Adrenal gland (tissue), 12 donors: Measurements from ENCODE around the gene ARHGEF10L. TPM values are rescaled to one million over a fixed set of nuclear protein-coding genes. Genes with fewer than 3 reads are reported as not detected.

Source experiments
- DNase-seq, 7 donors: peaks; one replicate each; pipeline ENCODE4 v3.0.0-alpha.2; 2019 to 2020
- H3K27ac ChIP-seq, 5 donors: fragments of 200-600 bp; sonication (generic) in 4 of 5; 1 replicate in 3 of 5; 2 replicates in 2 of 5; pipeline versions ENCODE4 v1.5.1 to v1.8.0; 2016 to 2020; ENCODE audit warnings: mild to moderate bottlenecking in 1 of 5
- H3K27me3 ChIP-seq: fragments of 200-600 bp; 2 replicates; pipeline ENCODE4 v1.8.0; 2021
- H3K36me3 ChIP-seq, 2 donors: fragments of 200-600 bp; replicated peaks in 1 of 2; 1 replicate in 1 of 2; 2 replicates in 1 of 2; pipeline versions ENCODE4 v1.5.1 to v1.8.0; 2018 to 2022
- H3K4me1 ChIP-seq, 2 donors: fragments of 200-600 bp; replicated peaks in 1 of 2; 1 replicate in 1 of 2; 2 replicates in 1 of 2; pipeline versions ENCODE4 v1.5.1 to v1.8.0; 2018 to 2021
- H3K4me3 ChIP-seq, 4 donors: fragments of 200-600 bp; sonication (generic) in 3 of 4; one replicate each; pipeline ENCODE4 v1.5.1; 2016 to 2018
- H3K9me3 ChIP-seq, 3 donors: fragments of 200-600 bp; sonication (generic) in 1 of 3; replicated peaks in 1 of 3; 1 replicate in 2 of 3; 2 replicates in 1 of 3; pipeline versions ENCODE4 v1.5.1 to v1.8.0; 2016 to 2021
- CTCF ChIP-seq, 6 experiments: fragments of 450-650 bp in 4 of 6; fragments of 200-600 bp in 2 of 6; sonication (generic) in 1 of 6; IDR thresholded peaks; 1 replicate in 5 of 6; 2 replicates in 1 of 6; pipeline versions ENCODE4 v1.5.1 to v1.8.0; 2016 to 2021; ENCODE audit warnings: antibody characterized with exemption in 6 of 6, mild to moderate bottlenecking in 2 of 6, moderate library complexity in 1 of 6
- POLR2A ChIP-seq, 2 donors: fragments of 450-650 bp; IDR thresholded peaks; one replicate each; pipeline ENCODE4 v1.6.1; 2017; ENCODE audit warnings: antibody characterized with exemption in 2 of 2, mild to moderate bottlenecking in 2 of 2, moderate library complexity in 1 of 2
- WGBS, 4 donors: extraction: QIAGEN DNeasy Blood & Tissue Kit in 2 of 4; methylation state at CpG; one replicate each; pipeline versions ENCODE4 v1.1.5 to v1.1.7; 2013 to 2017; 5-methylcytosine and 5-hydroxymethylcytosine counted together
- intact Hi-C, 2 donors: fragments of 100-400 bp; cut with DNase I; formaldehyde crosslinking; loops; one replicate each; pipeline versions ENCODE4 v1.14.1 to v1.15.0; 2022 to 2023
- polyA plus RNA-seq, 3 donors: library from polyadenylated mRNA; stranded (reverse); fragments of 200-250 nt in 2 of 3; fragments of 350-450 nt in 1 of 3; fragmentation: Illumina TruSeq in 1 of 3; extraction: RNeasy Lipid Tissue Mini Kit (QIAGEN cat#74804) in 1 of 3; gene quantifications; one replicate each; pipeline ENCODE4 v1.2.3, GENCODE V29; 2013 to 2014
- total RNA-seq, 9 donors: library from RNA; depleted of rRNA in 4 of 9; stranded (reverse); fragments of >200 nt in 4 of 9; fragments of 120-200 nt in 1 of 9; fragmentation: NEBNext Ultra II Directional in 1 of 9; extraction: Animal tissue kit (Norgen Biotek cat#: 25700) in 1 of 9; gene quantifications; one replicate each; pipeline versions ENCODE4 v1.1.0 to v1.2.4, GENCODE V29; 2013 to 2023
- donor health status: healthy with polysubstance abuse.
- donor health status: Bipolar disorder and iron deficiency.
- donor health status: DM: yes; HTN: yes; CAD: no.
- donor health status: DM: no; HTN: no; CAD: no.
- donor health status: DM: no; HTN: no; CAD: no.
- donor health status: DM: yes; HTN: yes; CAD: no.

The ARHGEF10L gene
- total and polyA plus RNA-seq, 12 donors: 1.7 to 54.9 (median 30.1) TPM

- no peaks in the 10 kb centered on the region for H3K4me1 ChIP-seq
- DNase-seq: no peak
- no peak overlapping the region for H3K4me3 ChIP-seq
- no peaks in the 10 kb centered on the region for H3K27me3 ChIP-seq
- H3K9me3 ChIP-seq: no peaks in the 10 kb centered on the region
- no peaks in the 10 kb centered on the region for H3K36me3 ChIP-seq
- 79 to 85% (median 83%) methylated on average over 6 to 10 of the region's 10 CpGs for WGBS, 4 donors
- intact Hi-C loops: no loop called here
- H3K27ac ChIP-seq: no peak overlapping the region
- no peak for TF ChIP-seq CTCF (IDR thresholded peaks at IDR 0.05)
- no peak for TF ChIP-seq POLR2A (IDR thresholded peaks at IDR 0.05)
These were observed 42.1 kb downstream of the ARHGEF10L start for GRCh38 chr1:17581389-17582123.

- no peaks in the 10 kb centered on the region for H3K36me3 ChIP-seq
- TF ChIP-seq POLR2A (IDR thresholded peaks at IDR 0.05): no peak
- no peak for TF ChIP-seq CTCF (IDR thresholded peaks at IDR 0.05)
- intact Hi-C loops: no loop called here
- no peak for DNase-seq
- no peak overlapping the region for H3K27ac ChIP-seq
- H3K9me3 ChIP-seq: no peaks in the 10 kb centered on the region
- WGBS, 4 donors: 61 to 74% (median 69%) methylated on average over 11 of the region's 11 CpGs
- H3K4me3 ChIP-seq: no peak overlapping the region
- peaks cover 0 to under 1% of the 10 kb centered on the region in 2 donors for H3K4me1 ChIP-seq
- no peaks in the 10 kb centered on the region for H3K27me3 ChIP-seq
These were observed 42.8 kb downstream of the ARHGEF10L start for GRCh38 chr1:17582124-17582774.

- H3K4me3 ChIP-seq: no peak overlapping the region
- intact Hi-C loops: no loop called here
- no peaks in the 10 kb centered on the region for H3K9me3 ChIP-seq
- H3K27me3 ChIP-seq: no peaks in the 10 kb centered on the region
- no peak for TF ChIP-seq POLR2A (IDR thresholded peaks at IDR 0.05)
- TF ChIP-seq CTCF (IDR thresholded peaks at IDR 0.05): no peak
- no peaks in the 10 kb centered on the region for H3K36me3 ChIP-seq
- no peak overlapping the region for H3K27ac ChIP-seq
- H3K4me1 ChIP-seq: peaks cover 0 to 11% of the 10 kb centered on the region in 2 donors
- 94 to 98% (median 94%) methylated on average over 10 of the region's 10 CpGs for WGBS, 4 donors
- no peak for DNase-seq
These were observed 45.0 kb downstream of the ARHGEF10L start for GRCh38 chr1:17584539-17584938.

GRCh38 chr1:17585266-17585987 is 45.9 kb downstream of the ARHGEF10L start:
- no peaks in the 10 kb centered on the region for H3K9me3 ChIP-seq
- 83 to 99% (median 90%) methylated on average over 5 to 9 of the region's 9 CpGs for WGBS, 4 donors
- H3K27ac ChIP-seq: no peak overlapping the region
- intact Hi-C loops: no loop called here
- no peak for DNase-seq
- H3K4me1 ChIP-seq: peaks cover 0 to 11% of the 10 kb centered on the region in 2 donors
- no peak overlapping the region for H3K4me3 ChIP-seq
- no peak for TF ChIP-seq CTCF (IDR thresholded peaks at IDR 0.05)
- TF ChIP-seq POLR2A (IDR thresholded peaks at IDR 0.05): no peak
- no peaks in the 10 kb centered on the region for H3K36me3 ChIP-seq
- H3K27me3 ChIP-seq: no peaks in the 10 kb centered on the region
